A673 (cell line): ENCODE results near the gene KCNMB1.

Experiments used
- CTCF ChIP-seq: fragments of 300-800, 200-600 bp; sonication (generic); conservative IDR thresholded peaks from 2 replicates; pipeline ENCODE4 v1.5.1; 2017; ENCODE audit warnings: low read depth, mild to moderate bottlenecking, antibody characterized with exemption, low read length, moderate library complexity, mixed read lengths
- EZH2 ChIP-seq: fragments of 200-600 bp; sonication (generic); IDR thresholded peaks from 2 replicates; pipeline ENCODE4 v1.6.1; 2017; ENCODE audit warnings: borderline replicate concordance, low read depth, mild to moderate bottlenecking, mixed read lengths, antibody characterized with exemption, low read length; ENCODE audit not compliant: poor library complexity, severe bottlenecking

GRCh38 chr5:170382790-170383189 is 6.4 kb downstream of the KCNMB1 start:
- TF ChIP-seq CTCF = no peak
- no peak for TF ChIP-seq EZH2
